ENCODE measurements around the gene RASSF4. TPM values are rescaled to one million over a fixed set of nuclear protein-coding genes. Genes with fewer than 3 reads are reported as not detected.

The RASSF4 gene
- total RNA-seq, 1 experiment from 2014 or later = 11.5 TPM

GRCh38 chr10:45015590-45015989, 56.0 kb downstream of the RASSF4 start:
- Histone ChIP-seq H3K23me2 (ENCODE audit: insufficient read length, low read depth, low read length, poor library complexity, severe bottlenecking) (no peaks in the 10 kb centered on the region), H3K4me1 (ENCODE audit: insufficient read depth, low read length) (no peaks in the 10 kb centered on the region), H4K20me1 (ENCODE audit: control insufficient read depth, insufficient read depth, insufficient read length) (no peaks in the 10 kb centered on the region), H2BK15ac (ENCODE audit: low read depth, low read length) (no peak overlapping the region), H4K8ac (replicated peaks; ENCODE audit: insufficient read length, low read depth, low read length) (no peak overlapping the region), H3K79me1 (ENCODE audit: insufficient read depth, low read depth, low read length, poor library complexity, severe bottlenecking) (no peaks in the 10 kb centered on the region), H3K9me3 (ENCODE audit: control insufficient read depth, low read depth, low read length) (no peaks in the 10 kb centered on the region), H4K5ac (ENCODE audit: insufficient read length, low read depth, low read length) (no peak overlapping the region), H3K23ac (ENCODE audit: insufficient read length, low read depth, low read length) (no peak overlapping the region), H3K27ac (ENCODE audit: insufficient read length, low read depth, low read length) (no peak overlapping the region), H3K14ac (ENCODE audit: insufficient read depth, low read length) (no peak overlapping the region), H2BK5ac (ENCODE audit: insufficient read length, low read length) (no peak overlapping the region), H3K79me2 (ENCODE audit: insufficient read depth, low read length) (no peaks in the 10 kb centered on the region), H2BK20ac (ENCODE audit: low read depth, low read length, poor library complexity, severe bottlenecking) (no peak overlapping the region), H2BK120ac (ENCODE audit: low read depth, low read length, poor library complexity, severe bottlenecking) (no peak overlapping the region), H3T11ph (ENCODE audit: low read length) (no peak overlapping the region), H2BK12ac (ENCODE audit: insufficient read length, low read depth, low read length) (no peak overlapping the region), H3K18ac (ENCODE audit: insufficient read length, low read depth, low read length) (no peak overlapping the region), H2AFZ (ENCODE audit: low read length) (no peak overlapping the region), H3K4ac (ENCODE audit: low read depth, low read length) (no peak overlapping the region), H3K56ac (ENCODE audit: insufficient read length, low read depth, low read length) (no peak overlapping the region), H3K4me2 (ENCODE audit: insufficient read depth, insufficient read length, low read length) (no peak overlapping the region), H2AK5ac (ENCODE audit: insufficient read length, low read length) (no peak overlapping the region), H3K9ac (ENCODE audit: extremely low read depth, insufficient read length, low read length) (no peak overlapping the region), H4K91ac (ENCODE audit: insufficient read length, low read depth, low read length) (no peak overlapping the region), H3K27me3 (ENCODE audit: insufficient read depth, low read length) (no peaks in the 10 kb centered on the region)
- no peak for TF ChIP-seq CTCF (conservative IDR thresholded peaks at IDR 0.05)
- H3K4me1 Mint-ChIP-seq = no peaks in the 10 kb centered on the region
- peaks cover 17 to 19% of the 10 kb centered on the region in 2 experiments for H3K9me3 Mint-ChIP-seq
- no peak overlapping the region for H3K27ac Mint-ChIP-seq
- WGBS (ENCODE audit: extremely low coverage, insufficient read length, low lambda C conversion rate) = no CpG with 5 or more reads among the region's 2 CpGs
- H3K36me3 Mint-ChIP-seq (ENCODE audit: insufficient read depth in 1 of 3, low read depth in 3 of 3) = peaks cover 7 to 11% (median 7%) of the 10 kb centered on the region in 3 experiments; a peak in 6 of 7 replicates
- H3K4me3 Mint-ChIP-seq = no peak overlapping the region
- H3K27me3 Mint-ChIP-seq (ENCODE audit: low read depth) = no peaks in the 10 kb centered on the region; the same call in 1 of the 2 replicates
- DNase-seq = no peak
